Stimulated activated CD8-positive, alpha-beta memory T cell treated with anti-CD3 and anti-CD28 coated beads, Interleukin-4, amount 100 ng/mL, for 48 hours (primary cell): ENCODE results near the gene CFC1.
A peak's percentile ranks its signal among the peaks of the same experiment; 100 is the strongest.
"Not testable (repeated sequence)": the region's sequence is repeated elsewhere in the genome, so short reads cannot be mapped to it uniquely, and the experiment has no call there.

Source experiments
- DNase-seq: peaks from one replicate; pipeline ENCODE4 v3.0.0-alpha.2; 2020

CFC1 gene

GRCh38 chr2:130582970-130583369 is 16.4 kb downstream of the CFC1 start:
- not testable (repeated sequence) for DNase-seq

GRCh38 chr2:130581491-130581890 is 17.9 kb downstream of the CFC1 start:
- peak; percentile 11 for DNase-seq

- not testable (repeated sequence) for DNase-seq
Observed at GRCh38 chr2:130579121-130579520, 20.3 kb downstream of the CFC1 start.

GRCh38 chr2:130577559-130577958 is 21.8 kb downstream of the CFC1 start:
- not testable (repeated sequence) for DNase-seq

- DNase-seq = not testable (repeated sequence)
Observed at GRCh38 chr2:130576209-130576784, 23.1 kb downstream of the CFC1 start.

GRCh38 chr2:130574230-130574629 is 25.1 kb downstream of the CFC1 start:
- not testable (repeated sequence) for DNase-seq

- DNase-seq = not testable (repeated sequence)
Observed at GRCh38 chr2:130571929-130572328, 27.4 kb downstream of the CFC1 start.

GRCh38 chr2:130566165-130566564 is 33.2 kb downstream of the CFC1 start:
- not testable (repeated sequence) for DNase-seq

- not testable (repeated sequence) for DNase-seq
Observed at GRCh38 chr2:130556441-130556840, 42.9 kb downstream of the CFC1 start.

- DNase-seq = not testable (repeated sequence)
Observed at GRCh38 chr2:130554178-130554577, 45.2 kb downstream of the CFC1 start.

GRCh38 chr2:130549475-130549874 is 49.9 kb downstream of the CFC1 start:
- not testable (repeated sequence) for DNase-seq

GRCh38 chr2:130548418-130548817 is 51.0 kb downstream of the CFC1 start:
- DNase-seq = not testable (repeated sequence)

- not testable (repeated sequence) for DNase-seq
Observed at GRCh38 chr2:130544978-130545377, 54.4 kb downstream of the CFC1 start.

- DNase-seq = not testable (repeated sequence)
Observed at GRCh38 chr2:130543785-130544528, 55.4 kb downstream of the CFC1 start.

- not testable (repeated sequence) for DNase-seq
Observed at GRCh38 chr2:130542789-130543188, 56.6 kb downstream of the CFC1 start.
